Psoas muscle (tissue), 8 donors: ENCODE data around the gene YLPM1. TPM values are rescaled to one million over a fixed set of nuclear protein-coding genes. Genes with fewer than 3 reads are reported as not detected.
A peak's percentile ranks its signal among the peaks of the same experiment; 100 is the strongest.

Source experiments
- ATAC-seq, 4 donors: fragments of 200-7000 bp; cut with Tn5 transposase; one replicate each; pipeline ENCODE4 v1.9.1; 2020; ENCODE audit warnings: moderate library complexity in 3 of 4, mild to moderate bottlenecking in 2 of 4
- DNase-seq, 2 donors: peaks; one replicate each; pipeline ENCODE4 v3.0.0-alpha.2; 2020
- H3K27ac ChIP-seq: fragments of 200-600 bp; one replicate; pipeline ENCODE4 v1.8.0; 2022
- H3K27me3 ChIP-seq, 3 donors: fragments of 200-600 bp in 1 of 3; one replicate each; pipeline versions ENCODE4 v1.6.1 to v1.8.0; 2013 to 2022; ENCODE audit warnings: low read length in 2 of 3, mild to moderate bottlenecking in 2 of 3, moderate library complexity in 1 of 3; ENCODE audit not compliant: insufficient read depth in 3 of 3
- H3K36me3 ChIP-seq, 2 donors: fragments of 200-600 bp in 1 of 2; one replicate each; pipeline versions ENCODE4 v1.6.1 to v1.8.0; 2013 to 2022; ENCODE audit warnings: low read depth in 1 of 2, mild to moderate bottlenecking in 1 of 2, moderate library complexity in 1 of 2; ENCODE audit not compliant: insufficient read depth in 1 of 2
- H3K4me1 ChIP-seq: fragments of 200-600 bp; one replicate; pipeline ENCODE4 v1.8.0; 2022
- H3K4me3 ChIP-seq: fragments of 200-600 bp; one replicate; pipeline ENCODE4 v1.8.0; 2022; ENCODE audit warnings: mild to moderate bottlenecking
- H3K9me3 ChIP-seq: fragments of 200-600 bp; one replicate; pipeline ENCODE4 v1.8.0; 2022
- WGBS, 3 donors: extraction: QIAGEN DNeasy Blood & Tissue Kit; methylation state at CpG; one replicate each; pipeline versions ENCODE4 v1.1.6 to v1.1.7; 2013; 5-methylcytosine and 5-hydroxymethylcytosine counted together
- intact Hi-C, 2 donors: fragments of 100-400 bp; cut with DNase I; formaldehyde crosslinking; loops; one replicate each; pipeline versions ENCODE4 v1.11.0 to v1.14.2; 2022
- polyA plus RNA-seq, 3 donors: library from polyadenylated mRNA; stranded (reverse); fragments of 200-250 nt; gene quantifications; one replicate each; pipeline ENCODE4 v1.2.3, GENCODE V29; 2013
- total RNA-seq, 4 donors: library from RNA; stranded (reverse); fragmentation: NEBNext Ultra II Directional in 2 of 4; extraction: Animal tissue kit (Norgen Biotek cat#: 25700) in 2 of 4; gene quantifications; one replicate each; pipeline versions ENCODE4 v1.2.1 to v1.2.4, GENCODE V29; 2021 to 2023
- TF ChIP-seq, protein P1 (sequence below): fragments of 200-600 bp; IDR thresholded peaks from one replicate; pipeline ENCODE4 v1.8.0; 2022; ENCODE audit warnings: antibody characterized with exemption
- donor health status: healthy with polysubstance abuse.
- donor health status: DM: no; HTN: no; CAD: no; lungs with moderate emphysema.
- donor health status: Bipolar disorder and iron deficiency.
- donor health status: healthy.
- donor health status: DM: yes; HTN: yes; CAD: no.
- donor health status: DM: no; HTN: no; CAD: no.
- donor health status: DM: no; HTN: no; CAD: no.
- donor health status: DM: yes; HTN: yes; CAD: no.

Gene YLPM1
- total and polyA plus RNA-seq, 7 donors = 9.6 to 40.6 (median 30.1) TPM

- ATAC-seq = no peak
- no peaks in the 10 kb centered on the region for H3K9me3 ChIP-seq
- no peaks in the 10 kb centered on the region for H3K27me3 ChIP-seq
- peaks cover 26% of the 10 kb centered on the region for H3K4me1 ChIP-seq
- no peak overlapping the region for H3K4me3 ChIP-seq
- WGBS, 3 donors = 61 to 75% (median 73%) methylated on average over 3 of the region's 3 CpGs
- H3K36me3 ChIP-seq = peaks cover 0 to 11% of the 10 kb centered on the region in 2 donors
- intact Hi-C loops = no loop called here
- no peak overlapping the region for H3K27ac ChIP-seq
- DNase-seq = no peak
- TF ChIP-seq, protein P1, sequence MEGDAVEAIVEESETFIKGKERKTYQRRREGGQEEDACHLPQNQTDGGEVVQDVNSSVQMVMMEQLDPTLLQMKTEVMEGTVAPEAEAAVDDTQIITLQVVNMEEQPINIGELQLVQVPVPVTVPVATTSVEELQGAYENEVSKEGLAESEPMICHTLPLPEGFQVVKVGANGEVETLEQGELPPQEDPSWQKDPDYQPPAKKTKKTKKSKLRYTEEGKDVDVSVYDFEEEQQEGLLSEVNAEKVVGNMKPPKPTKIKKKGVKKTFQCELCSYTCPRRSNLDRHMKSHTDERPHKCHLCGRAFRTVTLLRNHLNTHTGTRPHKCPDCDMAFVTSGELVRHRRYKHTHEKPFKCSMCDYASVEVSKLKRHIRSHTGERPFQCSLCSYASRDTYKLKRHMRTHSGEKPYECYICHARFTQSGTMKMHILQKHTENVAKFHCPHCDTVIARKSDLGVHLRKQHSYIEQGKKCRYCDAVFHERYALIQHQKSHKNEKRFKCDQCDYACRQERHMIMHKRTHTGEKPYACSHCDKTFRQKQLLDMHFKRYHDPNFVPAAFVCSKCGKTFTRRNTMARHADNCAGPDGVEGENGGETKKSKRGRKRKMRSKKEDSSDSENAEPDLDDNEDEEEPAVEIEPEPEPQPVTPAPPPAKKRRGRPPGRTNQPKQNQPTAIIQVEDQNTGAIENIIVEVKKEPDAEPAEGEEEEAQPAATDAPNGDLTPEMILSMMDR = no peak
Observed at GRCh38 chr14:74879427-74880182, 116.5 kb downstream of the YLPM1 start.

GRCh38 chr14:74881431-74882102 lies 118.5 kb downstream of the YLPM1 start, which contains the start of gene DLST:
Gene DLST (plus strand): TSS chr14:74881916. CDS start chr14:74881954, 38 bp downstream.
- H3K4me1 ChIP-seq = peaks cover 44% of the 10 kb centered on the region
- peak; percentile 97 to 98 (median 98) for ATAC-seq
- 0 to 1% (median 0%) methylated on average over 43 to 53 of the region's 53 CpGs for WGBS, 3 donors
- peak within 1 kb of the TSS; percentile 90 for H3K27ac ChIP-seq
- intact Hi-C loops = no loop called here
- H3K27me3 ChIP-seq = no peaks in the 10 kb centered on the region
- TF ChIP-seq, protein P1 = no peak
- H3K9me3 ChIP-seq = no peaks in the 10 kb centered on the region
- peak; percentile 89 to 94 for DNase-seq
- peak within 1 kb of the TSS; percentile 80 for H3K4me3 ChIP-seq
- H3K36me3 ChIP-seq = peaks cover 0 to 22% of the 10 kb centered on the region in 2 donors

DNA sequence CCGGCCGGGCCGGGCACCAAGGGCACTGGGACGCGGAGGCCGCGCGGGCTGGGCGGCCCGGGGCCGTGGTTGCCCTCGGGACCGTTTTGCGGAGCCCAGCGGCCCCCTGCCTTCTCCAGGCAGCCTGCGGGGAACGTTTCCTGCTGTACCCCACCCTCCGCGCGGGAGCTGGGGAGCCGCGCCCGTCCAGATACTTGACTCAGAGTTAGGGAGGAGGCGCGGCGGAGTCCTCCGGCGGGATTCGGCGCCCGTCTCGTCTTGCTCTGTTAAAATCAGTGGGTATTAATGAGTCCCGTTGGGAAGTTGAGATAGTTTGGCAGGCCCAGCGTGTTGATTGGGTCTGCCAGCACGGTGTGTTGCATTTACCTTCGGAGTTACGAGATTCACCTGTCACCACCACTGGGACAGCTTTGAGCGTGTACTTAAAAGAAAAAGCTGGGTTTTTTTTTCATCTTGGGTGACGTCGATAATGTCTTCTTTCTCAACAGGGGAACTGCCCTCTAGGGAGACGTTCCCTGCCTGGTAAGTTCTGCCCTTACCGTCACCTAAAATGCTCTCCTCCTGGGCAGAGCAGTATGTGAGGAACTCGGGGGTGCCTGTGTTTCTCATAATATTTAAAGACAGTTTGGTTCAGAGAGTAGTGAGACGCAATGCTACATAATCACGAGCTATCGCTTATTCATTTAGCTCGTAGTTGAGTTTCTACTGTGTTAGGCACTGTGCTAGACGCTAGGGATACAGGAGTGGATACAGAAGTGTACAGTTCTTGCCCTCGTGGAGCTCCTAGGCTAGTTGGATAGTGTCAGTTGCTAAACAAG lies 119.2 kb downstream of the YLPM1 start:
- peak overlapping the region; percentile 90 for H3K27ac ChIP-seq
- H3K36me3 ChIP-seq = peaks cover 0 to 27% of the 10 kb centered on the region in 2 donors
- H3K4me3 ChIP-seq = peak overlapping the region; percentile 80
- DNase-seq (peak; percentile 58 to 78), ATAC-seq (peak; percentile 47 to 65 (median 60))
- H3K9me3 ChIP-seq = no peaks in the 10 kb centered on the region
- TF ChIP-seq, protein P1 = no peak
- no peaks in the 10 kb centered on the region for H3K27me3 ChIP-seq
- 0 to 1% (median 1%) methylated on average over 41 to 49 of the region's 49 CpGs for WGBS, 3 donors
- intact Hi-C loops = no loop called here
- peaks cover 49% of the 10 kb centered on the region for H3K4me1 ChIP-seq

Other genes with a start within 250 kb of the YLPM1 start
- gene LTBP2, start 151.1 kb upstream of the YLPM1 start, total RNA-seq = 10 to 100 TPM; 11.8 to 51.4 (median 24.2) TPM
- gene LTBP2, start 151.1 kb upstream of the YLPM1 start, polyA plus RNA-seq = 1 to 10 TPM; 2.4 to 6.1 (median 3.2) TPM
- 10 to 100 TPM; 15.0 to 24.6 (median 18.7) TPM for gene AREL1, start 50.2 kb upstream of the YLPM1 start, total RNA-seq
- gene AREL1, start 50.2 kb upstream of the YLPM1 start, polyA plus RNA-seq = 10 to 100 TPM in 2 of 3 donors, 1 to 10 TPM in 1; 8.5 to 21.5 (median 13.1) TPM
- gene FCF1, start 50.2 kb upstream of the YLPM1 start, total RNA-seq = 10 to 100 TPM; 22.9 to 33.5 (median 29.1) TPM
- 10 to 100 TPM; 11.0 to 57.4 (median 33.3) TPM for gene FCF1, start 50.2 kb upstream of the YLPM1 start, polyA plus RNA-seq
- not detected for gene PROX2, start 112.8 kb downstream of the YLPM1 start, total RNA-seq
- not detected for gene PROX2, start 112.8 kb downstream of the YLPM1 start, polyA plus RNA-seq
- gene DLST, start 118.6 kb downstream of the YLPM1 start, total RNA-seq = 100 to 1,000 TPM; 133 to 221 (median 144) TPM
- gene DLST, start 118.6 kb downstream of the YLPM1 start, polyA plus RNA-seq = 100 to 1,000 TPM in 2 of 3 donors, 10 to 100 TPM in 1; 97.7 to 162 (median 123) TPM
- gene RPS6KL1, start 159.9 kb downstream of the YLPM1 start, total RNA-seq = 10 to 100 TPM; 23.0 to 34.1 (median 28.1) TPM
- gene RPS6KL1, start 159.9 kb downstream of the YLPM1 start, polyA plus RNA-seq = 10 to 100 TPM in 2 of 3 donors, 1 to 10 TPM in 1; 9.4 to 25.6 (median 11.1) TPM
- 1 to 10 TPM; 4.1 to 9.8 (median 8.1) TPM for gene PGF, start 192.3 kb downstream of the YLPM1 start, total RNA-seq
- gene PGF, start 192.3 kb downstream of the YLPM1 start, polyA plus RNA-seq = 1 to 10 TPM; 2.5 to 9.2 (median 2.6) TPM
- 10 to 100 TPM; 44.5 to 68.9 (median 54.6) TPM for gene EIF2B2, start 239.6 kb downstream of the YLPM1 start, total RNA-seq
- gene EIF2B2, start 239.6 kb downstream of the YLPM1 start, polyA plus RNA-seq = 10 to 100 TPM; 64.4 to 91.9 (median 74.8) TPM